ENCODE measurements around the gene NFIA. TPM values are rescaled to one million over a fixed set of nuclear protein-coding genes. Genes with fewer than 3 reads are reported as not detected.

NFIA gene
- total RNA-seq, 1 experiment from 2014 or later, result 0.35 TPM

DNA sequence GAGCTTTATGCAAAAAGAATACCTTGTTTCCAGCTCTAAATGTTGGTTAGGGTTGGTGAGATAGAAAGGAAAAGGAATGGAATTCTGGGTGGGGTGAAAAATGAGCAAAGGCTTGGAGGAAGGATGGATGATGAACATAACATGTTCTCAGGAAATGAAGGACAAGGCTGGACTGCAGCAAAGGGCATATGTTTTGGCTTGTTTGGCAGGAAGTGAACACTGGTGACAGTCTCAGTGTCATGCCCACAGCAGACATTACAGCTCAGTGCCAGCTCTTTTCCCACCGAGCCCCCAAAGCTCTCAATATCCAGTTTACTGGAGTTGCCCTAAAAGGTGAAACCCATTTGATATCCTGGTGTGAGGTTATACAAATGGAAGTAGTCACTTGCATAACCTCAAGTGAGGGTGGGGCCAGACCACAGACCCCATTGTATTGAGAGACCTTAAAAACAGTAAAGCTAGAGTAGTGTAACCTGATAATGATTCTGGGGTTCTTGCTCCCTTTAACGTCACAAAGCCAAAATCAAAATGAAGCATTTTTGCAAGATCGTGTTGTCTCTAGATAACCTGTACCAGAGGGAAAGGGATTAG, 270.6 kb downstream of the NFIA start:
- Mint-ChIP-seq H3K36me3 (ENCODE audit: insufficient read depth in 1 of 3, low read depth in 3 of 3) (no peaks in the 10 kb centered on the region), H3K4me1 (peaks cover 22 to 29% of the 10 kb centered on the region in 2 experiments), H3K27me3 (ENCODE audit: low read depth) (no peaks in the 10 kb centered on the region; the same call in 1 of the 2 replicates), H3K9me3 (no peaks in the 10 kb centered on the region; a peak in 1 of 5 replicates), H3K27ac (no peak overlapping the region; a peak in 1 of 7 replicates), H3K4me3 (0 out of 5 replicates have a peak overlapping the region, but pooled peaks of 1 of the 2 experiments have one; percentile 13)
- Histone ChIP-seq H2BK12ac (ENCODE audit: insufficient read length, low read depth, low read length) (no peak overlapping the region), H2BK120ac (ENCODE audit: low read depth, low read length, poor library complexity, severe bottlenecking) (no peak overlapping the region), H2BK5ac (ENCODE audit: insufficient read length, low read length) (no peak overlapping the region), H3K4me2 (ENCODE audit: insufficient read depth, insufficient read length, low read length) (peak overlapping the region; percentile 26), H2BK20ac (ENCODE audit: low read depth, low read length, poor library complexity, severe bottlenecking) (no peak overlapping the region), H3K79me1 (ENCODE audit: insufficient read depth, low read depth, low read length, poor library complexity, severe bottlenecking) (no peaks in the 10 kb centered on the region), H4K8ac (replicated peaks; ENCODE audit: insufficient read length, low read depth, low read length) (no peak overlapping the region), H2AK5ac (ENCODE audit: insufficient read length, low read length) (no peak overlapping the region), H3K4me1 (ENCODE audit: insufficient read depth, low read length) (peaks cover 6% of the 10 kb centered on the region; the same call in 1 of the 2 replicates), H3K14ac (ENCODE audit: insufficient read depth, low read length) (no peak overlapping the region), H2BK15ac (ENCODE audit: low read depth, low read length) (no peak overlapping the region), H3K4ac (ENCODE audit: low read depth, low read length) (no peak overlapping the region), H3K23ac (ENCODE audit: insufficient read length, low read depth, low read length) (no peak overlapping the region), H3K18ac (ENCODE audit: insufficient read length, low read depth, low read length) (no peak overlapping the region), H3K79me2 (ENCODE audit: insufficient read depth, low read length) (no peaks in the 10 kb centered on the region), H2AFZ (ENCODE audit: low read length) (no peak overlapping the region), H4K91ac (ENCODE audit: insufficient read length, low read depth, low read length) (no peak overlapping the region), H4K5ac (ENCODE audit: insufficient read length, low read depth, low read length) (no peak overlapping the region), H3T11ph (ENCODE audit: low read length) (no peak overlapping the region), H3K56ac (ENCODE audit: insufficient read length, low read depth, low read length) (no peak overlapping the region), H3K27me3 (ENCODE audit: insufficient read depth, low read length) (no peaks in the 10 kb centered on the region), H4K20me1 (ENCODE audit: control insufficient read depth, insufficient read depth, insufficient read length) (no peaks in the 10 kb centered on the region), H3K27ac (ENCODE audit: insufficient read length, low read depth, low read length) (no peak overlapping the region), H3K9me3 (ENCODE audit: control insufficient read depth, low read depth, low read length) (no peaks in the 10 kb centered on the region), H3K9ac (ENCODE audit: extremely low read depth, insufficient read length, low read length) (no peak overlapping the region), H3K23me2 (ENCODE audit: insufficient read length, low read depth, low read length, poor library complexity, severe bottlenecking) (no peaks in the 10 kb centered on the region)
- TF ChIP-seq, protein P1, sequence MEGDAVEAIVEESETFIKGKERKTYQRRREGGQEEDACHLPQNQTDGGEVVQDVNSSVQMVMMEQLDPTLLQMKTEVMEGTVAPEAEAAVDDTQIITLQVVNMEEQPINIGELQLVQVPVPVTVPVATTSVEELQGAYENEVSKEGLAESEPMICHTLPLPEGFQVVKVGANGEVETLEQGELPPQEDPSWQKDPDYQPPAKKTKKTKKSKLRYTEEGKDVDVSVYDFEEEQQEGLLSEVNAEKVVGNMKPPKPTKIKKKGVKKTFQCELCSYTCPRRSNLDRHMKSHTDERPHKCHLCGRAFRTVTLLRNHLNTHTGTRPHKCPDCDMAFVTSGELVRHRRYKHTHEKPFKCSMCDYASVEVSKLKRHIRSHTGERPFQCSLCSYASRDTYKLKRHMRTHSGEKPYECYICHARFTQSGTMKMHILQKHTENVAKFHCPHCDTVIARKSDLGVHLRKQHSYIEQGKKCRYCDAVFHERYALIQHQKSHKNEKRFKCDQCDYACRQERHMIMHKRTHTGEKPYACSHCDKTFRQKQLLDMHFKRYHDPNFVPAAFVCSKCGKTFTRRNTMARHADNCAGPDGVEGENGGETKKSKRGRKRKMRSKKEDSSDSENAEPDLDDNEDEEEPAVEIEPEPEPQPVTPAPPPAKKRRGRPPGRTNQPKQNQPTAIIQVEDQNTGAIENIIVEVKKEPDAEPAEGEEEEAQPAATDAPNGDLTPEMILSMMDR (conservative IDR thresholded peaks at IDR 0.05), result no peak
- no CpG with 5 or more reads among the region's 3 CpGs for WGBS (ENCODE audit: extremely low coverage, insufficient read length, low lambda C conversion rate)
- peak; percentile 32 for DNase-seq

All from H9 (cell line).